Mesendoderm (in vitro differentiated cells): ENCODE measurements around the gene HELZ.

Experiments
- DNase-seq: peaks from one replicate; pipeline ENCODE4 v3.0.0; 2013
- H2AK5ac ChIP-seq: 2 replicates; pipeline ENCODE4 v1.6.1; 2013; ENCODE audit warnings: low read length, inconsistent platforms
- H2BK120ac ChIP-seq: 2 replicates; pipeline ENCODE4 v1.6.1; 2013; ENCODE audit warnings: low read depth, mild to moderate bottlenecking, low read length, moderate library complexity, mixed read lengths
- H2BK15ac ChIP-seq: replicated peaks from 2 replicates; pipeline ENCODE4 v1.6.1; 2013; ENCODE audit warnings: low read depth, mild to moderate bottlenecking, moderate library complexity
- H2BK5ac ChIP-seq: 2 replicates; pipeline ENCODE4 v1.6.1; 2013; ENCODE audit warnings: low read length, inconsistent platforms
- H3K18ac ChIP-seq: 2 replicates; pipeline ENCODE4 v1.6.1; 2013; ENCODE audit warnings: mild to moderate bottlenecking, low read length, mixed read lengths
- H3K23ac ChIP-seq: one replicate; pipeline ENCODE4 v1.6.1; 2013; ENCODE audit warnings: low read length
- H3K27ac ChIP-seq: 2 replicates; pipeline ENCODE4 v1.5.1; 2013; ENCODE audit warnings: low read depth, mild to moderate bottlenecking, inconsistent platforms, low read length, moderate library complexity
- H3K27me3 ChIP-seq: 2 replicates; pipeline ENCODE4 v1.6.1; 2013; ENCODE audit warnings: low read length, control low read depth, mild to moderate bottlenecking, inconsistent platforms; ENCODE audit not compliant: insufficient read depth, poor library complexity
- H3K36me3 ChIP-seq: 2 replicates; pipeline ENCODE4 v1.6.1; 2013; ENCODE audit warnings: low read length, inconsistent platforms; ENCODE audit not compliant: control insufficient read depth, insufficient read depth
- H3K4ac ChIP-seq: one replicate; pipeline ENCODE4 v1.6.1; 2013; ENCODE audit warnings: low read depth, mild to moderate bottlenecking, low read length, moderate library complexity
- H3K4me1 ChIP-seq: 2 replicates; pipeline ENCODE4 v1.6.1; 2013; ENCODE audit warnings: low read depth, low read length, inconsistent platforms; ENCODE audit not compliant: control insufficient read depth
- H3K4me2 ChIP-seq: 2 replicates; pipeline ENCODE4 v1.6.1; 2013; ENCODE audit warnings: low read length
- H3K4me3 ChIP-seq: 2 replicates; pipeline ENCODE4 v1.5.1; 2013; ENCODE audit warnings: mild to moderate bottlenecking, low read length
- H3K56ac ChIP-seq: one replicate; pipeline ENCODE4 v1.6.1; 2013; ENCODE audit warnings: low read length
- H3K79me1 ChIP-seq: 2 replicates; pipeline ENCODE4 v1.6.1; 2013; ENCODE audit warnings: low read length, inconsistent platforms
- H3K79me2 ChIP-seq: 2 replicates; pipeline ENCODE4 v1.6.1; 2013; ENCODE audit warnings: mild to moderate bottlenecking, low read length; ENCODE audit not compliant: control insufficient read depth, insufficient read depth
- H3K9ac ChIP-seq: 2 replicates; pipeline ENCODE4 v1.6.1; 2013; ENCODE audit warnings: low read length, inconsistent platforms
- H4K5ac ChIP-seq: one replicate; pipeline ENCODE4 v1.6.1; 2013; ENCODE audit warnings: low read length
- H4K8ac ChIP-seq: one replicate; pipeline ENCODE4 v1.6.1; 2013; ENCODE audit warnings: low read depth, mild to moderate bottlenecking, control low read depth, low read length, moderate library complexity
- WGBS: extraction: QIAGEN DNeasy Blood & Tissue Kit; methylation state at CpG from one replicate; pipeline ENCODE4 v1.1.7; 2013; ENCODE audit warnings: low lambda C conversion rate, missing lambda C conversion rate; ENCODE audit not compliant: insufficient coverage; ENCODE audit errors: extremely low coverage; 5-methylcytosine and 5-hydroxymethylcytosine counted together

The HELZ gene

GRCh38 chr17:67040652-67041051 lies 204.3 kb downstream of the HELZ start:
- Histone ChIP-seq H3K56ac (no peak overlapping the region), H2AK5ac (no peak overlapping the region), H3K79me1 (no peaks in the 10 kb centered on the region), H2BK15ac (no peak overlapping the region), H3K27me3 (no peaks in the 10 kb centered on the region), H3K4ac (no peak overlapping the region), H3K4me1 (no peaks in the 10 kb centered on the region), H2BK5ac (no peak overlapping the region), H3K23ac (no peak overlapping the region), H3K9ac (no peak overlapping the region), H3K4me2 (no peak overlapping the region), H2BK120ac (no peak overlapping the region), H3K36me3 (no peaks in the 10 kb centered on the region), H3K18ac (no peak overlapping the region), H3K27ac (no peak overlapping the region), H4K5ac (no peak overlapping the region), H3K79me2 (no peaks in the 10 kb centered on the region), H4K8ac (no peak overlapping the region), H3K4me3 (no peak overlapping the region)
- no peak for DNase-seq
- WGBS, result no CpG with 5 or more reads among the region's 6 CpGs

- no CpG with 5 or more reads among the region's 5 CpGs for WGBS
- H2BK5ac ChIP-seq, result no peak overlapping the region
Measured at GRCh38 chr17:67038861-67039365, 206.1 kb downstream of the HELZ start.

GRCh38 chr17:67035131-67036083 lies 209.6 kb downstream of the HELZ start:
- Histone ChIP-seq H3K36me3 (no peaks in the 10 kb centered on the region), H3K4me3 (no peak overlapping the region), H3K4me2 (no peak overlapping the region), H3K9ac (no peak overlapping the region), H3K79me1 (no peaks in the 10 kb centered on the region), H2BK5ac (no peak overlapping the region), H3K27me3 (no peaks in the 10 kb centered on the region), H3K23ac (no peak overlapping the region), H3K79me2 (no peaks in the 10 kb centered on the region), H4K8ac (no peak overlapping the region), H4K5ac (no peak overlapping the region), H2BK120ac (no peak overlapping the region), H3K27ac (no peak overlapping the region), H3K18ac (no peak overlapping the region), H2BK15ac (no peak overlapping the region), H3K56ac (no peak overlapping the region), H3K4me1 (no peaks in the 10 kb centered on the region), H2AK5ac (no peak overlapping the region), H3K4ac (no peak overlapping the region)
- WGBS, result no CpG with 5 or more reads among the region's 11 CpGs
- no peak for DNase-seq

More at GRCh38 chr17:67038861-67039365, 206.1 kb downstream of the HELZ start:
- no peaks in the 10 kb centered on the region for H3K79me1 ChIP-seq
- no peak overlapping the region for H2AK5ac ChIP-seq
- H4K5ac ChIP-seq, result no peak overlapping the region
- H3K27ac ChIP-seq, result no peak overlapping the region
- no peak overlapping the region for H3K9ac ChIP-seq
- no peak overlapping the region for H3K56ac ChIP-seq
- no peaks in the 10 kb centered on the region for H3K36me3 ChIP-seq
- H3K27me3 ChIP-seq, result no peaks in the 10 kb centered on the region
- H3K4me2 ChIP-seq, result no peak overlapping the region
- no peak overlapping the region for H2BK15ac ChIP-seq
- no peaks in the 10 kb centered on the region for H3K79me2 ChIP-seq
- no peaks in the 10 kb centered on the region for H3K4me1 ChIP-seq
- no peak overlapping the region for H3K4ac ChIP-seq
- H3K4me3 ChIP-seq, result no peak overlapping the region
- no peak overlapping the region for H2BK120ac ChIP-seq
- DNase-seq, result peak; percentile 54
- no peak overlapping the region for H3K18ac ChIP-seq
- H3K23ac ChIP-seq, result no peak overlapping the region
- H4K8ac ChIP-seq, result no peak overlapping the region

DNA sequence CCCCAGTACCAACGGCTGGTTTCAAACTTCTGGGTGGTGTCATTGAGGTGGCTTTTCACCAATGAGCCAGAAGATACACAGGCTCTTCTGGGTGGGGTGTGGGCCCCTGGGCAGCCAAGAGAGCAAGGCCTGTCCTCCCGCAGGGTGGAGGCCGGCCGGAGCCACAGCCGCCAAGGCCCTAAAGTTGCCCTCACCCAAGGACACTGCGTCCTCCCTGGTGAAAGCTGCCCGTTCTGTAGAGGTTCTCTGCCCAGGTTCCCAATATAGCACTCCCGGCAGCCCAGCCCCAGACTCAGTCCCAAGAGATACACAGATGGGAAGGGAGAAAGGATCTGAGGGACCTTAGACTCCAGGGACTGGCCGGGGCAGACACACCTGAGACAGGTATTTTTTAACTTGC lies 211.4 kb downstream of the HELZ start:
- no peak overlapping the region for H3K4me2 ChIP-seq
- WGBS, result no CpG with 5 or more reads among the region's 9 CpGs
- H3K9ac ChIP-seq, result no peak overlapping the region
- no peaks in the 10 kb centered on the region for H3K4me1 ChIP-seq
- no peaks in the 10 kb centered on the region for H3K79me2 ChIP-seq
- H2BK15ac ChIP-seq, result no peak overlapping the region
- H3K27me3 ChIP-seq, result no peaks in the 10 kb centered on the region
- no peaks in the 10 kb centered on the region for H3K36me3 ChIP-seq
- H3K23ac ChIP-seq, result no peak overlapping the region
- H3K27ac ChIP-seq, result no peak overlapping the region
- no peak for DNase-seq
- H3K4me3 ChIP-seq, result no peak overlapping the region
- H3K4ac ChIP-seq, result no peak overlapping the region
- H3K56ac ChIP-seq, result no peak overlapping the region
- no peak overlapping the region for H4K8ac ChIP-seq
- H4K5ac ChIP-seq, result no peak overlapping the region
- H3K79me1 ChIP-seq, result no peaks in the 10 kb centered on the region
- no peak overlapping the region for H2AK5ac ChIP-seq
- no peak overlapping the region for H3K18ac ChIP-seq
- H2BK5ac ChIP-seq, result no peak overlapping the region
- H2BK120ac ChIP-seq, result no peak overlapping the region

DNA sequence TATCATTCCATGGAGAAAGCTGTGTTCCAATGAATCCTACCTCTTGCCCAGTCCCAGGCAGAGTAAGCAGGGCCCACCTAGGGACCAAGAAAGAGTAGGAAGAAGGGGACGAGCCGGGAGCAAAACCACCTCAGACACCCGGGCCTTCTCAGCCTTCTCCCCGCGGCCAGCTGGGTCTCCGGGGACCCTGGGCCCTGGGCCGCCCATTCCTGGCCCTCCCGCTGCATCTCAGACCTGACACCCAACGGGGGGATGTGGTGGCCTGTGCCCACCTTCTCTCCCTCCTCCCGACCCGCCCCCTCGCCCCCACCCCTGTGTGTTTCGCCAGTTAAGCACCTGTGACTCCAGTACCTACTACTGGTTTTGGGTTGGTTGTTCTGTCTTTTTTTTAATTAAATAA lies 212.0 kb downstream of the HELZ start:
- Histone ChIP-seq H3K18ac (no peak overlapping the region), H3K79me2 (no peaks in the 10 kb centered on the region), H3K36me3 (no peaks in the 10 kb centered on the region), H3K27me3 (no peaks in the 10 kb centered on the region), H3K4ac (no peak overlapping the region), H4K5ac (no peak overlapping the region), H3K4me2 (no peak overlapping the region), H3K9ac (no peak overlapping the region), H4K8ac (no peak overlapping the region), H3K4me3 (no peak overlapping the region), H2AK5ac (no peak overlapping the region), H3K27ac (no peak overlapping the region), H2BK120ac (no peak overlapping the region), H3K79me1 (no peaks in the 10 kb centered on the region), H3K23ac (no peak overlapping the region), H3K56ac (no peak overlapping the region), H2BK5ac (no peak overlapping the region), H3K4me1 (no peaks in the 10 kb centered on the region), H2BK15ac (no peak overlapping the region)
- DNase-seq, result no peak
- no CpG with 5 or more reads among the region's 13 CpGs for WGBS
